ENCODE measurements around the gene SUSD4. TPM values are rescaled to one million over a fixed set of nuclear protein-coding genes. Genes with fewer than 3 reads are reported as not detected.

Gene SUSD4
- total RNA-seq, 1 experiment from 2014 or later, result 3.5 TPM

GRCh38 chr1:223338811-223339746, 24.9 kb downstream of the SUSD4 start:
- no peak overlapping the region for H2AK5ac ChIP-seq (ENCODE audit: insufficient read length, low read length)
- H3K14ac ChIP-seq (ENCODE audit: insufficient read depth, low read length), result no peak overlapping the region
- H3K36me3 Mint-ChIP-seq (ENCODE audit: insufficient read depth in 1 of 3, low read depth in 3 of 3), result no peaks in the 10 kb centered on the region; a peak in 1 of 7 replicates
- H3K56ac ChIP-seq (ENCODE audit: insufficient read length, low read depth, low read length), result no peak overlapping the region
- no peak overlapping the region for H3K23ac ChIP-seq (ENCODE audit: insufficient read length, low read depth, low read length)
- no peak overlapping the region for H2BK15ac ChIP-seq (ENCODE audit: low read depth, low read length)
- H3K4me3 Mint-ChIP-seq, result no peak overlapping the region
- no peak overlapping the region for H3K4me2 ChIP-seq (ENCODE audit: insufficient read depth, insufficient read length, low read length)
- H3K27me3 ChIP-seq (ENCODE audit: insufficient read depth, low read length), result no peaks in the 10 kb centered on the region
- peaks cover 3% of the 10 kb centered on the region for H3K27me3 Mint-ChIP-seq (ENCODE audit: low read depth)
- no peaks in the 10 kb centered on the region for H3K4me1 ChIP-seq (ENCODE audit: insufficient read depth, low read length)
- TF ChIP-seq CTCF (conservative IDR thresholded peaks at IDR 0.05), result no peak
- WGBS (ENCODE audit: extremely low coverage, insufficient read length, low lambda C conversion rate), result no CpG with 5 or more reads among the region's 12 CpGs
- H2BK5ac ChIP-seq (ENCODE audit: insufficient read length, low read length), result no peak overlapping the region
- no peaks in the 10 kb centered on the region for H4K20me1 ChIP-seq (ENCODE audit: control insufficient read depth, insufficient read depth, insufficient read length)
- H2BK20ac ChIP-seq (ENCODE audit: low read depth, low read length, poor library complexity, severe bottlenecking), result no peak overlapping the region
- H3K9me3 Mint-ChIP-seq, result no peaks in the 10 kb centered on the region
- no peak for DNase-seq
- H4K91ac ChIP-seq (ENCODE audit: insufficient read length, low read depth, low read length), result no peak overlapping the region
- H3K27ac Mint-ChIP-seq, result no peak overlapping the region; a peak in 1 of 7 replicates
- no peaks in the 10 kb centered on the region for H3K23me2 ChIP-seq (ENCODE audit: insufficient read length, low read depth, low read length, poor library complexity, severe bottlenecking)
- no peak overlapping the region for H2BK12ac ChIP-seq (ENCODE audit: insufficient read length, low read depth, low read length)
- H4K8ac ChIP-seq (replicated peaks; ENCODE audit: insufficient read length, low read depth, low read length), result no peak overlapping the region
- no peak overlapping the region for H3K27ac ChIP-seq (ENCODE audit: insufficient read length, low read depth, low read length)
- no peak overlapping the region for H3K18ac ChIP-seq (ENCODE audit: insufficient read length, low read depth, low read length)
- peaks cover 11 to 20% of the 10 kb centered on the region in 2 experiments for H3K4me1 Mint-ChIP-seq
- H3K4ac ChIP-seq (ENCODE audit: low read depth, low read length), result no peak overlapping the region
- no peak overlapping the region for H2AFZ ChIP-seq (ENCODE audit: low read length)
- H3K79me2 ChIP-seq (ENCODE audit: insufficient read depth, low read length), result no peaks in the 10 kb centered on the region
- H3K9ac ChIP-seq (ENCODE audit: extremely low read depth, insufficient read length, low read length), result no peak overlapping the region
- no peak overlapping the region for H4K5ac ChIP-seq (ENCODE audit: insufficient read length, low read depth, low read length)
- H2BK120ac ChIP-seq (ENCODE audit: low read depth, low read length, poor library complexity, severe bottlenecking), result no peak overlapping the region
- H3K9me3 ChIP-seq (ENCODE audit: control insufficient read depth, low read depth, low read length), result no peaks in the 10 kb centered on the region
- no peaks in the 10 kb centered on the region for H3K79me1 ChIP-seq (ENCODE audit: insufficient read depth, low read depth, low read length, poor library complexity, severe bottlenecking)
- no peak overlapping the region for H3T11ph ChIP-seq (ENCODE audit: low read length)
